Cardiac muscle cell (in vitro differentiated cells and primary cell): ENCODE measurements around the gene RTL5. TPM values are rescaled to one million over a fixed set of nuclear protein-coding genes. Genes with fewer than 3 reads are reported as not detected.

Source experiments
- DNase-seq, 2 donors: peaks; one replicate each; pipeline versions ENCODE4 v3.0.0 to v3.0.0-alpha.2; 2010 to 2017; ENCODE audit warnings: low read depth in 1 of 2, low spot score in 1 of 2
- H3K27ac ChIP-seq: fragments of 200-600 bp; sonication (generic); 2 replicates; pipeline ENCODE4 v1.5.1; 2016
- H3K27me3 ChIP-seq: fragments of 200-600 bp; sonication (generic); 2 replicates; pipeline ENCODE4 v1.6.0; 2016; ENCODE audit warnings: control low read depth
- H3K36me3 ChIP-seq: fragments of 200-600 bp; sonication (generic); 2 replicates; pipeline ENCODE4 v1.5.1; 2016; ENCODE audit warnings: control low read depth
- H3K4me1 ChIP-seq: fragments of 200-600 bp; sonication (generic); 2 replicates; pipeline ENCODE4 v1.8.1; 2017; ENCODE audit warnings: low read depth, mild to moderate bottlenecking, mixed run types
- H3K4me3 ChIP-seq: fragments of 200-600 bp; sonication (generic); 2 replicates; pipeline ENCODE4 v1.5.1; 2016; ENCODE audit warnings: mild to moderate bottlenecking
- H3K9me3 ChIP-seq: fragments of 200-600 bp; sonication (generic); 2 replicates; pipeline ENCODE4 v1.5.1; 2017; ENCODE audit warnings: low read depth, mild to moderate bottlenecking, control low read depth
- polyA plus RNA-seq: library from polyadenylated mRNA; unstranded; fragments of >200 nt; fragmentation: Nextera tagmentation; extraction: Ambion mirVana; gene quantifications from 2 replicates; pipeline ENCODE4 v1.2.1, GENCODE V29; 2016
- total RNA-seq: library from RNA; depleted of rRNA; stranded (reverse); fragments of >200 nt; gene quantifications from 2 replicates; pipeline ENCODE4 v1.2.3, GENCODE V29; 2016
- TF ChIP-seq, protein P1 (sequence below): IDR thresholded peaks from 2 replicates; pipeline ENCODE4 v1.5.1; 2012; ENCODE audit warnings: low read depth, mild to moderate bottlenecking, low read length

RTL5 gene
- total and polyA plus RNA-seq, 2 experiments from 2014 or later: 8.3 to 11.6 TPM

DNA sequence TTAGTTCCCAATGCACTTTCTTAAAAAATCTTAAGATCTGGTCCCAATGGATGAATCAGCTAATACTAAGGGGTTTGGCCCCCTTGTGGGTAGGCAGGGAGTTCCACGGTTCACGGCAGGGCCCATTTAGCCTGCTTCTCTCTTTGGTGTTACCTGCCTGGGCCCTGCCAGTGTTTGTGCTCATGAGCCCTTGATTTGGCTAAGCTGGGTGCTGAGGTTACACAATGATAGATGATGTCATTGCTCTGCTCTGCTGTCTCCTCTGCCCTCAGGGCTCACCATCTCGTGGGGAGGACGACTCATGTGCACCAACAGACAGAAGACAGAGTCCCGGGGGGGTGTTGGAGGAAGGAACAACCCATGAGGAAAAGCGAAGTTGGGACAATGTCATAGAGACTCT, 24.4 kb downstream of the RTL5 start:
- H3K9me3 ChIP-seq: no peaks in the 10 kb centered on the region
- H3K4me1 ChIP-seq: no peaks in the 10 kb centered on the region
- TF ChIP-seq, protein P1, sequence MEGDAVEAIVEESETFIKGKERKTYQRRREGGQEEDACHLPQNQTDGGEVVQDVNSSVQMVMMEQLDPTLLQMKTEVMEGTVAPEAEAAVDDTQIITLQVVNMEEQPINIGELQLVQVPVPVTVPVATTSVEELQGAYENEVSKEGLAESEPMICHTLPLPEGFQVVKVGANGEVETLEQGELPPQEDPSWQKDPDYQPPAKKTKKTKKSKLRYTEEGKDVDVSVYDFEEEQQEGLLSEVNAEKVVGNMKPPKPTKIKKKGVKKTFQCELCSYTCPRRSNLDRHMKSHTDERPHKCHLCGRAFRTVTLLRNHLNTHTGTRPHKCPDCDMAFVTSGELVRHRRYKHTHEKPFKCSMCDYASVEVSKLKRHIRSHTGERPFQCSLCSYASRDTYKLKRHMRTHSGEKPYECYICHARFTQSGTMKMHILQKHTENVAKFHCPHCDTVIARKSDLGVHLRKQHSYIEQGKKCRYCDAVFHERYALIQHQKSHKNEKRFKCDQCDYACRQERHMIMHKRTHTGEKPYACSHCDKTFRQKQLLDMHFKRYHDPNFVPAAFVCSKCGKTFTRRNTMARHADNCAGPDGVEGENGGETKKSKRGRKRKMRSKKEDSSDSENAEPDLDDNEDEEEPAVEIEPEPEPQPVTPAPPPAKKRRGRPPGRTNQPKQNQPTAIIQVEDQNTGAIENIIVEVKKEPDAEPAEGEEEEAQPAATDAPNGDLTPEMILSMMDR: no peak
- H3K27me3 ChIP-seq: no peaks in the 10 kb centered on the region
- H3K36me3 ChIP-seq: no peaks in the 10 kb centered on the region
- peak in 1 of 2 donors; percentile 21 for DNase-seq
- H3K4me3 ChIP-seq: no peak overlapping the region
- H3K27ac ChIP-seq: no peak overlapping the region

DNA sequence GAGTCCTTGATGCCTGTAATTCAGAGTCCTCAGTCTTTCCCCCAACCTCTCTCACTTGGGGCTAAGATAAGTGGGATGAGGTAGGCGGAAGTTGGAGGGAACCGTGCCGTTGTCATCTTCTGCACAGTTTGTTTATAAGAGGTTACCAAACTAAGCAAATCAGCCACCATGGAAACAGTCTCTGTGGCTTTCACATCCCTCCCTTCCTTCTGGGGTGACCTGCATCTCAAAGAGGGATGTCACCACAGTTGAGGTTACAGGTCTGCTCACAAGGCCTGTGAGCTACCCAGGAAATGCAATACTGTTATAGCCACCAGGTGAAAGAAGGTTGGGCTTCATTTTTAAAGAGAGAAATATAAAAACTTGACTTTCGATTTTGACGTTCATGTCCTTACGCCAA, 26.3 kb downstream of the RTL5 start:
- Histone ChIP-seq H3K4me1 (peaks cover 13% of the 10 kb centered on the region), H3K27ac (no peak overlapping the region), H3K9me3 (no peaks in the 10 kb centered on the region), H3K36me3 (no peaks in the 10 kb centered on the region), H3K27me3 (no peaks in the 10 kb centered on the region), H3K4me3 (no peak overlapping the region)
- TF ChIP-seq, protein P1: no peak
- DNase-seq: no peak

DNA sequence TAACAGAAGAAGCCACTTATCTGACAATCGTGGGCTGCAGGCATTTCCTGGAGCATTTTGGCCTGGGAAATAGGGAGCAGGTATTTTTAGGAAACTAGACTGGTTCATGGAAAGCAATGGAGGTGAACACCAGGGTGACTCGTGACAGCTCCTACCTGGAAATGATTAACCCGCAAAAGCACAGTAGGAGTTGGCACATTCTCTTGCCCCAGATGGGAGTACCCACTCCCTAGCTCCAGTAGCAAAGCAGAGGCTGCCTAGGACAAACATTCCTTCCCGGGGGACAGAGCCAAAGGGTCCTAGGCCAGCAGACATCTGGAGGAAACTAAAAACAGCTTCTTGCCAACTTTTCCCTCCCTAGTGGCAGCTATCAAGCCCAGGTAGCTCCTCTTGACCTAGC, 29.0 kb downstream of the RTL5 start:
- no peaks in the 10 kb centered on the region for H3K9me3 ChIP-seq
- H3K27ac ChIP-seq: no peak overlapping the region
- H3K4me1 ChIP-seq: peaks cover 13% of the 10 kb centered on the region
- no peak for DNase-seq
- H3K27me3 ChIP-seq: no peaks in the 10 kb centered on the region
- no peaks in the 10 kb centered on the region for H3K36me3 ChIP-seq
- no peak overlapping the region for H3K4me3 ChIP-seq
- TF ChIP-seq, protein P1: no peak

DNA sequence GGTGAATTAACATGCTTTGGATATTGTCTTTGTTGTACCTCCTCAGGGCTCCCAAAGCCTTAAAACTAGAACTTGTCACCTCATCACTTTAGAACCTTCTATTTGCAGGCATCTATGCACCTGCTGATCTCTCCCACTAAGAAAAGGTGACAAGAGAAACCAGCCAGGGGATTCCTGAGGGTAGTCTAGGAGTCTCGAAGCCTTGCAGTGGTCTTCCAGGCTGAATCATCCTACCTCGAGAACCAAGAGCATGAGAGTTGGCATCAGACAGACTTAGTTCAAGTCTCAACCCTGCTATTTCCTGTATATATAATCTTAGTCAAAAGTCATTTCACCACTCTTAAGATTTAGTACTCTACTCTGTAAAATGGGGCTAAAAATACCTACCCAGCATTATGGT, 29.6 kb downstream of the RTL5 start:
- Histone ChIP-seq H3K4me3 (no peak overlapping the region), H3K36me3 (no peaks in the 10 kb centered on the region), H3K27me3 (no peaks in the 10 kb centered on the region), H3K4me1 (peaks cover 13% of the 10 kb centered on the region), H3K27ac (no peak overlapping the region), H3K9me3 (no peaks in the 10 kb centered on the region)
- TF ChIP-seq, protein P1: no peak
- DNase-seq: no peak

DNA sequence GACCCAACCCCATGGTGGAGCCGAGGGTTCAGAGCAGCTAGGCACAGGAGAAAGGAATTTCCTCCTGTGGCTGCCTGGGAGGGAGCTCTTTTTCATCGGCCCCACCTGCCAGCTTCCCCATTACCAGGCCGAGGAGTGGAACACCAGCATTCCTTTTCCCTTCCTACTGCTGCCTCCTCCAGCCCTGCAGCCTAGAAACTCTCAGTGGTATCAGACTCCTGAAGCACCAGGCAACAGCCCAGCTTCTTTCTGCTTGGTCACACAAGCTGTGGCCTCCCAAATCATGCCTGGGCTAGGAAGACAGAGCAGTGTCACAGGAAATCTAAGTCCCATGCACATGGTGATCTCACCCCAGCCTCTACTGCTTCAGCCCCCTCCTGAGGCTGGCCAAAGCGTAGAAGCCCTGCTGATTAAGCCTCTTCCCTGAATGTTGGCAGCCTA, 30.1 kb downstream of the RTL5 start:
- Histone ChIP-seq H3K4me3 (no peak overlapping the region), H3K27ac (peak overlapping the region; percentile 34), H3K4me1 (peaks cover 13% of the 10 kb centered on the region), H3K27me3 (no peaks in the 10 kb centered on the region), H3K9me3 (no peaks in the 10 kb centered on the region), H3K36me3 (no peaks in the 10 kb centered on the region)
- TF ChIP-seq, protein P1: no peak
- no peak for DNase-seq
